H9 (cell line): Measurements from ENCODE around the gene TRAF5. TPM values are rescaled to one million over a fixed set of nuclear protein-coding genes. Genes with fewer than 3 reads are reported as not detected.

Experiments used
- DNase-seq: peaks from one replicate; pipeline ENCODE4 v3.0.0-alpha.2; 2017
- H2AFZ ChIP-seq: one replicate; pipeline ENCODE4 v1.6.1; 2013; ENCODE audit warnings: mild to moderate bottlenecking, low read length, control low read depth, moderate library complexity
- H2AK5ac ChIP-seq: 2 replicates; pipeline ENCODE4 v1.6.1; 2013; ENCODE audit warnings: low read length, control low read depth, mixed read lengths; ENCODE audit not compliant: insufficient read length
- H2BK120ac ChIP-seq: one replicate; pipeline ENCODE4 v1.6.1; 2013; ENCODE audit warnings: low read depth, mild to moderate bottlenecking, low read length, control low read depth, inconsistent platforms; ENCODE audit not compliant: poor library complexity, severe bottlenecking
- H2BK12ac ChIP-seq: 2 replicates; pipeline ENCODE4 v1.6.1; 2013; ENCODE audit warnings: low read length, control low read depth, mixed read lengths, low read depth; ENCODE audit not compliant: insufficient read length
- H2BK15ac ChIP-seq: 2 replicates; pipeline ENCODE4 v1.6.1; 2013; ENCODE audit warnings: low read depth, low read length, control low read depth
- H2BK20ac ChIP-seq: one replicate; pipeline ENCODE4 v1.6.1; 2013; ENCODE audit warnings: low read depth, mild to moderate bottlenecking, low read length, control low read depth, inconsistent platforms; ENCODE audit not compliant: poor library complexity, severe bottlenecking
- H2BK5ac ChIP-seq: 2 replicates; pipeline ENCODE4 v1.6.1; 2013; ENCODE audit warnings: low read length, control low read depth, mixed read lengths; ENCODE audit not compliant: insufficient read length
- H3K14ac ChIP-seq: 2 replicates; pipeline ENCODE4 v1.6.1; 2013; ENCODE audit warnings: low read length, control low read depth; ENCODE audit not compliant: insufficient read depth
- H3K18ac ChIP-seq: 2 replicates; pipeline ENCODE4 v1.6.1; 2013; ENCODE audit warnings: low read depth, mild to moderate bottlenecking, mixed read lengths, low read length, control low read depth; ENCODE audit not compliant: insufficient read length
- H3K23ac ChIP-seq: 2 replicates; pipeline ENCODE4 v1.6.1; 2013; ENCODE audit warnings: low read length, control low read depth, mixed read lengths, low read depth; ENCODE audit not compliant: insufficient read length
- H3K23me2 ChIP-seq: 2 replicates; pipeline ENCODE4 v1.6.1; 2013; ENCODE audit warnings: low read depth, mild to moderate bottlenecking, mixed read lengths, low read length, control low read depth; ENCODE audit not compliant: insufficient read length, poor library complexity, severe bottlenecking
- H3K27ac ChIP-seq: 2 replicates; pipeline ENCODE4 v1.5.1; 2013; ENCODE audit warnings: low read length, control low read depth, mixed read lengths, low read depth; ENCODE audit not compliant: insufficient read length
- H3K27me3 ChIP-seq: 2 replicates; pipeline ENCODE4 v1.6.1; 2013; ENCODE audit warnings: low read length, control low read depth, inconsistent platforms; ENCODE audit not compliant: insufficient read depth
- H3K4ac ChIP-seq: 2 replicates; pipeline ENCODE4 v1.6.1; 2013; ENCODE audit warnings: low read depth, mild to moderate bottlenecking, control low read depth, inconsistent platforms, low read length, moderate library complexity
- H3K4me1 ChIP-seq: 2 replicates; pipeline ENCODE4 v1.6.1; 2013; ENCODE audit warnings: low read length, control low read depth, inconsistent platforms; ENCODE audit not compliant: insufficient read depth
- H3K4me2 ChIP-seq: 2 replicates; pipeline ENCODE4 v1.6.1; 2013; ENCODE audit warnings: low read length, control low read depth, mixed read lengths; ENCODE audit not compliant: insufficient read length, insufficient read depth
- H3K56ac ChIP-seq: 2 replicates; pipeline ENCODE4 v1.6.1; 2013; ENCODE audit warnings: low read depth, mild to moderate bottlenecking, mixed read lengths, low read length, control low read depth; ENCODE audit not compliant: insufficient read length
- H3K79me1 ChIP-seq: 2 replicates; pipeline ENCODE4 v1.6.1; 2013; ENCODE audit warnings: low read depth, mild to moderate bottlenecking, moderate library complexity, low read length, control low read depth, inconsistent platforms; ENCODE audit not compliant: insufficient read depth, poor library complexity, severe bottlenecking
- H3K79me2 ChIP-seq: 2 replicates; pipeline ENCODE4 v1.6.1; 2013; ENCODE audit warnings: low read length, control low read depth, inconsistent platforms; ENCODE audit not compliant: insufficient read depth
- H3K9ac ChIP-seq: 2 replicates; pipeline ENCODE4 v1.6.1; 2013; ENCODE audit warnings: low read length, control low read depth, mixed read lengths; ENCODE audit not compliant: insufficient read length; ENCODE audit errors: extremely low read depth
- H3K9me3 ChIP-seq: one replicate; pipeline ENCODE4 v1.6.1; 2013; ENCODE audit warnings: low read depth, low read length, inconsistent platforms; ENCODE audit not compliant: control insufficient read depth
- H3T11ph ChIP-seq: one replicate; pipeline ENCODE4 v1.6.1; 2013; ENCODE audit warnings: mild to moderate bottlenecking, low read length, control low read depth, inconsistent platforms
- H4K20me1 ChIP-seq: one replicate; pipeline ENCODE4 v1.6.1; 2013; ENCODE audit not compliant: control insufficient read depth, insufficient read length, insufficient read depth
- H4K5ac ChIP-seq: 2 replicates; pipeline ENCODE4 v1.6.1; 2013; ENCODE audit warnings: low read depth, mild to moderate bottlenecking, mixed read lengths, low read length, control low read depth; ENCODE audit not compliant: insufficient read length
- H4K8ac ChIP-seq: replicated peaks from 2 replicates; pipeline ENCODE4 v1.6.1; 2013; ENCODE audit warnings: low read length, control low read depth, mixed read lengths, low read depth; ENCODE audit not compliant: insufficient read length
- H4K91ac ChIP-seq: 2 replicates; pipeline ENCODE4 v1.6.1; 2013; ENCODE audit warnings: low read depth, mild to moderate bottlenecking, moderate library complexity, mixed read lengths, low read length, control low read depth; ENCODE audit not compliant: insufficient read length
- H3K27ac Mint-ChIP-seq, 3 experiments: 2 replicates in 2 of 3; 3 replicates in 1 of 3; pipeline ENCODE4 v1.8.0; 2020 to 2021; ENCODE audit warnings: mixed read lengths in 3 of 3, mild to moderate bottlenecking in 1 of 3, moderate library complexity in 1 of 3
- H3K27me3 Mint-ChIP-seq: 2 replicates; pipeline ENCODE4 v1.8.0; 2021; ENCODE audit warnings: low read depth, mild to moderate bottlenecking, moderate library complexity, mixed read lengths
- H3K36me3 Mint-ChIP-seq, 3 experiments: 2 replicates in 2 of 3; 3 replicates in 1 of 3; pipeline ENCODE4 v1.8.0; 2020 to 2021; ENCODE audit warnings: low read depth in 3 of 3, mixed read lengths in 3 of 3; ENCODE audit not compliant: insufficient read depth in 1 of 3
- H3K4me1 Mint-ChIP-seq, 2 experiments: 2 replicates each; pipeline ENCODE4 v1.8.0; 2020; ENCODE audit warnings: mixed read lengths in 2 of 2
- H3K4me3 Mint-ChIP-seq, 2 experiments: 2 replicates in 1 of 2; 3 replicates in 1 of 2; pipeline ENCODE4 v1.8.0; 2020 to 2021; ENCODE audit warnings: mild to moderate bottlenecking in 2 of 2, mixed read lengths in 2 of 2, moderate library complexity in 1 of 2
- H3K9me3 Mint-ChIP-seq, 2 experiments: 2 replicates in 1 of 2; 3 replicates in 1 of 2; pipeline ENCODE4 v1.8.0; 2020; ENCODE audit warnings: mild to moderate bottlenecking in 2 of 2, mixed read lengths in 2 of 2, moderate library complexity in 1 of 2
- WGBS: extraction: QIAGEN DNeasy Blood & Tissue Kit; methylation state at CpG from one replicate; pipeline ENCODE4 v1.1.7; 2013; ENCODE audit warnings: missing lambda C conversion rate, low lambda C conversion rate, mixed read lengths; ENCODE audit not compliant: insufficient read length; ENCODE audit errors: extremely low coverage; 5-methylcytosine and 5-hydroxymethylcytosine counted together
- total RNA-seq: library from RNA; stranded (reverse); gene quantifications from 2 replicates; pipeline ENCODE4 v1.2.1, GENCODE V29; 2021
- TF ChIP-seq, protein P1 (sequence below): fragments of 200-600 bp; sonication (generic); conservative IDR thresholded peaks from 3 replicates; pipeline ENCODE4 v1.8.0; 2021; ENCODE audit warnings: antibody characterized with exemption, mild to moderate bottlenecking

The TRAF5 gene
- total RNA-seq, 1 experiment from 2014 or later = 19.1 TPM

GRCh38 chr1:211378844-211379243 lies 52.2 kb downstream of the TRAF5 start:
- Histone ChIP-seq H4K8ac (no peak overlapping the region), H2BK5ac (no peak overlapping the region), H3T11ph (no peak overlapping the region), H3K27me3 (no peaks in the 10 kb centered on the region), H4K20me1 (no peaks in the 10 kb centered on the region), H3K9me3 (no peaks in the 10 kb centered on the region), H3K9ac (no peak overlapping the region), H2AK5ac (no peak overlapping the region), H4K5ac (no peak overlapping the region), H2BK120ac (no peak overlapping the region), H3K18ac (no peak overlapping the region), H3K4me2 (no peak overlapping the region), H3K23ac (no peak overlapping the region), H2BK15ac (no peak overlapping the region), H2BK12ac (no peak overlapping the region), H3K23me2 (peaks cover 7% of the 10 kb centered on the region), H3K4ac (no peak overlapping the region), H4K91ac (no peak overlapping the region), H2BK20ac (no peak overlapping the region), H3K27ac (no peak overlapping the region), H3K4me1 (peaks cover 3% of the 10 kb centered on the region; the same call in 1 of the 2 replicates), H3K14ac (no peak overlapping the region), H3K79me2 (no peaks in the 10 kb centered on the region), H2AFZ (no peak overlapping the region), H3K79me1 (no peaks in the 10 kb centered on the region), H3K56ac (no peak overlapping the region)
- H3K36me3 Mint-ChIP-seq = peaks cover 0 to 9% (median 6%) of the 10 kb centered on the region in 3 experiments; a peak in 3 of 7 replicates
- H3K9me3 Mint-ChIP-seq = no peaks in the 10 kb centered on the region
- no peaks in the 10 kb centered on the region for H3K27me3 Mint-ChIP-seq
- H3K4me1 Mint-ChIP-seq = peaks cover 51 to 59% of the 10 kb centered on the region in 2 experiments
- TF ChIP-seq, protein P1, sequence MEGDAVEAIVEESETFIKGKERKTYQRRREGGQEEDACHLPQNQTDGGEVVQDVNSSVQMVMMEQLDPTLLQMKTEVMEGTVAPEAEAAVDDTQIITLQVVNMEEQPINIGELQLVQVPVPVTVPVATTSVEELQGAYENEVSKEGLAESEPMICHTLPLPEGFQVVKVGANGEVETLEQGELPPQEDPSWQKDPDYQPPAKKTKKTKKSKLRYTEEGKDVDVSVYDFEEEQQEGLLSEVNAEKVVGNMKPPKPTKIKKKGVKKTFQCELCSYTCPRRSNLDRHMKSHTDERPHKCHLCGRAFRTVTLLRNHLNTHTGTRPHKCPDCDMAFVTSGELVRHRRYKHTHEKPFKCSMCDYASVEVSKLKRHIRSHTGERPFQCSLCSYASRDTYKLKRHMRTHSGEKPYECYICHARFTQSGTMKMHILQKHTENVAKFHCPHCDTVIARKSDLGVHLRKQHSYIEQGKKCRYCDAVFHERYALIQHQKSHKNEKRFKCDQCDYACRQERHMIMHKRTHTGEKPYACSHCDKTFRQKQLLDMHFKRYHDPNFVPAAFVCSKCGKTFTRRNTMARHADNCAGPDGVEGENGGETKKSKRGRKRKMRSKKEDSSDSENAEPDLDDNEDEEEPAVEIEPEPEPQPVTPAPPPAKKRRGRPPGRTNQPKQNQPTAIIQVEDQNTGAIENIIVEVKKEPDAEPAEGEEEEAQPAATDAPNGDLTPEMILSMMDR = no peak
- peak overlapping the region in 2 of 3 experiments; percentile 1 to 46; a peak in 2 of 7 replicates for H3K27ac Mint-ChIP-seq
- no CpG with 5 or more reads among the region's 4 CpGs for WGBS
- no peak overlapping the region for H3K4me3 Mint-ChIP-seq
- no peak for DNase-seq
